GM12878 (cell line): ENCODE data around the gene VSTM4. TPM values are rescaled to one million over a fixed set of nuclear protein-coding genes. Genes with fewer than 3 reads are reported as not detected.

Experiments used
- ATAC-seq: fragments of 200-7000 bp; cut with Tn5 transposase; 3 replicates; pipeline ENCODE4 v1.9.1; 2020; ENCODE audit warnings: mild to moderate bottlenecking, moderate library complexity
- BruUV-seq: library from RNA; stranded (reverse); fragments of 400-500 nt; replicated peaks from 2 replicates; lab custom pipeline; 2021; lab: Mats Ljungman, UMichigan
- CTCF ChIA-PET: fragments of 300-600 bp; sonication (Branson Sonifier 250); formaldehyde crosslinking; extraction: SDS; loops from one replicate; lab custom pipeline; 2021; ENCODE audit warnings: inconsistent platforms; lab: Yijun Ruan, JAX
- POLR2A ChIA-PET: fragments of 350-600 bp; formaldehyde crosslinking; extraction: SDS; loops from one replicate; lab custom pipeline; 2021; ENCODE audit warnings: inconsistent platforms; lab: Charles Lee
- RAD21 ChIA-PET: fragments of 300-600 bp; sonication (Branson Sonifier 250); formaldehyde crosslinking; loops from one replicate; lab custom pipeline; 2023; ENCODE audit warnings: antibody characterized with exemption; ENCODE audit not compliant: unreplicated experiment; lab: Charles Lee
- SMC1A ChIA-PET: fragments of 300-600 bp; sonication (Branson Sonifier 250); formaldehyde crosslinking; loops from one replicate; lab custom pipeline; 2023; ENCODE audit not compliant: unreplicated experiment, uncharacterized antibody; lab: Charles Lee
- DNase-seq: peaks from one replicate; pipeline ENCODE4 v3.0.0-alpha.2; 2011; ENCODE audit warnings: low read depth, low spot score
- FAIRE-seq: peaks from 3 replicates; lab custom pipeline; 2011; peaks lifted over from hg19 to GRCh38; lab: Jason Lieb, UNC
- H2AFZ ChIP-seq: 2 replicates; pipeline ENCODE4 v1.6.0; 2011; ENCODE audit warnings: low read depth, low read length, control low read depth; ENCODE audit not compliant: control insufficient read depth
- H3K27ac ChIP-seq: 2 replicates; pipeline ENCODE4 v1.5.1; 2011; ENCODE audit warnings: control low read depth; ENCODE audit not compliant: control insufficient read depth, insufficient read depth
- H3K27me3 ChIP-seq, 2 experiments: replicated peaks in 1 of 2; 2 replicates each; pipeline versions ENCODE4 v1.6.0 to v1.6.1; 2011; ENCODE audit warnings: low read length in 1 of 2; ENCODE audit not compliant: control insufficient read depth in 2 of 2, insufficient read depth in 2 of 2
- H3K36me3 ChIP-seq, 2 experiments: 2 replicates each; pipeline ENCODE4 v1.5.1; 2011; ENCODE audit warnings: low read length in 1 of 2; ENCODE audit not compliant: control insufficient read depth in 2 of 2, insufficient read depth in 2 of 2
- H3K4me1 ChIP-seq: 2 replicates; pipeline ENCODE4 v1.6.1; 2011; ENCODE audit warnings: mild to moderate bottlenecking, low read length, moderate library complexity, mixed read lengths; ENCODE audit not compliant: control insufficient read depth, insufficient read depth
- H3K4me2 ChIP-seq: 2 replicates; pipeline ENCODE4 v1.6.0; 2011; ENCODE audit warnings: control low read depth; ENCODE audit not compliant: control insufficient read depth, insufficient read depth
- H3K4me3 ChIP-seq: fragments of 200-600 bp; sonication (generic); 2 replicates; pipeline ENCODE4 v1.5.1; 2016
- H3K79me2 ChIP-seq: 2 replicates; pipeline ENCODE4 v1.6.0; 2011; ENCODE audit warnings: low read length; ENCODE audit not compliant: control insufficient read depth, insufficient read depth
- H3K9ac ChIP-seq: 2 replicates; pipeline ENCODE4 v1.8.0; 2011; ENCODE audit warnings: low read length, control low read depth, mixed read lengths; ENCODE audit not compliant: control insufficient read depth, insufficient read depth
- H3K9me3 ChIP-seq: replicated peaks from 3 replicates; pipeline ENCODE4 v1.5.1; 2011; ENCODE audit warnings: mild to moderate bottlenecking, low read length; ENCODE audit not compliant: control insufficient read depth, insufficient read depth
- H4K20me1 ChIP-seq: 2 replicates; pipeline ENCODE4 v1.6.0; 2011; ENCODE audit not compliant: control insufficient read depth, insufficient read depth
- CREB1 ChIP-seq: IDR thresholded peaks from 2 replicates; pipeline ENCODE4 v1.6.1; 2012; ENCODE audit warnings: low read depth, mild to moderate bottlenecking, inconsistent platforms
- DPF2 ChIP-seq: fragments of 450-650 bp; IDR thresholded peaks from 2 replicates; pipeline ENCODE4 v1.6.1; 2017; ENCODE audit warnings: mild to moderate bottlenecking
- E2F4 ChIP-seq: IDR thresholded peaks from 2 replicates; pipeline ENCODE4 v1.6.1; 2012; ENCODE audit warnings: low read depth, low read length, improper control_type of control experiment
- GABPA ChIP-seq: IDR thresholded peaks from 2 replicates; pipeline ENCODE4 v1.6.1; 2014; ENCODE audit warnings: antibody characterized with exemption, low read depth, mild to moderate bottlenecking, inconsistent platforms
- IKZF1 ChIP-seq: fragments of 450-650 bp; conservative IDR thresholded peaks from 2 replicates; pipeline ENCODE4 v1.6.1; 2017; ENCODE audit warnings: antibody characterized with exemption, mild to moderate bottlenecking
- KLF5 ChIP-seq: fragments of 450-650 bp; IDR thresholded peaks from 2 replicates; pipeline ENCODE4 v1.6.1; 2014; ENCODE audit warnings: mild to moderate bottlenecking; ENCODE audit not compliant: partially characterized antibody
- PAX8 ChIP-seq: fragments of 450-650 bp; IDR thresholded peaks from 2 replicates; pipeline ENCODE4 v1.6.1; 2017; ENCODE audit warnings: mild to moderate bottlenecking, moderate library complexity
- SMC3 ChIP-seq: IDR thresholded peaks from 2 replicates; pipeline ENCODE4 v1.6.1; 2011; ENCODE audit warnings: low read length, improper control_type of control experiment, borderline replicate concordance
- SP1 ChIP-seq: IDR thresholded peaks from one replicate; pipeline ENCODE4 v1.6.1; 2011; ENCODE audit warnings: low read depth, low read length
- STAT1 ChIP-seq: fragments of 450-650 bp; conservative IDR thresholded peaks from 2 replicates; pipeline ENCODE4 v1.6.1; 2014; ENCODE audit warnings: antibody characterized with exemption, mild to moderate bottlenecking
- TCF12 ChIP-seq: IDR thresholded peaks from 2 replicates; pipeline ENCODE4 v1.6.1; 2011; ENCODE audit warnings: low read depth, mild to moderate bottlenecking, low read length
- USF2 ChIP-seq: IDR thresholded peaks from 2 replicates; pipeline ENCODE4 v1.6.1; 2011; ENCODE audit warnings: low read depth, low read length, improper control_type of control experiment, borderline replicate concordance
- WGBS: methylation state at CpG from one replicate; pipeline ENCODE4 v1.1.6; 2016; ENCODE audit warnings: low lambda C conversion rate; ENCODE audit not compliant: insufficient replicate concordance, insufficient coverage; ENCODE audit errors: missing lambda C conversion rate; 5-methylcytosine and 5-hydroxymethylcytosine counted together
- in situ Hi-C: fragments of 300-500 bp; cut with MboI; formaldehyde crosslinking; loops from 9 replicates; pipeline ENCODE4 v1.14.3; 2018; ENCODE audit warnings: mixed read lengths
- intact Hi-C: fragments of 100-400 bp; cut with micrococcal nuclease; formaldehyde crosslinking; loops from one replicate; pipeline ENCODE4 v1.14.2; 2022; ENCODE audit not compliant: unreplicated experiment
- polyA plus RNA-seq, 11 experiments: library from polyadenylated mRNA; depleted of rRNA in 4 of 11; unstranded in 6 of 11; stranded (reverse) in 5 of 11; fragments of >200 nt; fragmentation: Nextera tagmentation in 4 of 11; fragmentation: Illumina TruSeq in 1 of 11; extraction: Ambion mirVana in 4 of 11; extraction: Trizol in 1 of 11; gene quantifications; 1 replicate in 1 of 11; 2 replicates in 10 of 11; pipeline versions ENCODE4 v1.2.1 to v1.2.3, GENCODE V29; 2011 to 2016; ENCODE audit warnings: inconsistent platforms in 2 of 11, missing spikeins in 2 of 11, low read depth in 1 of 11
- total RNA-seq, 4 experiments: library from RNA; depleted of rRNA in 3 of 4; stranded (reverse); fragments of >200 nt in 3 of 4; fragmentation: Illumina TruSeq in 1 of 4; extraction: Trizol in 1 of 4; gene quantifications; 2 replicates each; pipeline versions ENCODE4 v1.2.1 to v1.2.3, GENCODE V29; 2013 to 2021
- TF ChIP-seq, protein P1 (sequence below): fragments of 450-650 bp; IDR thresholded peaks from 2 replicates; pipeline ENCODE4 v1.6.1; 2018; ENCODE audit warnings: mild to moderate bottlenecking, low read depth, moderate library complexity; ENCODE audit not compliant: partially characterized antibody
- TF ChIP-seq, protein P2 (sequence below): fragments of 450-650 bp; formaldehyde crosslinking; IDR thresholded peaks from 2 replicates; pipeline ENCODE4 v1.4.0; 2022; ENCODE audit warnings: mild to moderate bottlenecking, moderate library complexity

VSTM4 gene
- total and polyA plus RNA-seq, 10 of the 15 experiments (the other 5 are each of a cell fraction or from before 2014, with no cell fraction given) = 0.01 to 0.14 (median 0.02) TPM; not detected in 7

DNA sequence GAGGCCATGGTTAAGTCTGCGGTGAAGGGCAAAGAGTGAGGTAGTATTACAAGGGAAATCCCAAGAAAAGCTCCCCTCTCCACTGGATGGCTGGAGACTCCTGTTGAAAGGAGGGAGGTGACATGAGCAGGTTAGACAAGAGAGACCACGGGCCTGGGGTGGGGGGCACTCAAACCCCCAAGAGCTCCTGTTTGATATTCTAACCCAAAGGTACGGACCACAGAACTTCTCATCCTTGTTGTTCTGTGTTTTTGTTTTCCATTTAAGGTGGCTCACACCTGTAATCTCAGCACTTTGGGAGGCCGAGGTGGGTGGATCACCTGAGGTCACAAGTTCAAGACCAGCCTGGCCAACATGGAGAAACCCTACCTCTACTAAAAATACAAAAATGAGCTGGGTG is 11.6 kb downstream of the VSTM4 start:
- Histone ChIP-seq H2AFZ (no peak overlapping the region), H3K27ac (no peak overlapping the region)
- TF ChIP-seq PAX8 = no peak
- TF ChIP-seq KLF5 = no peak
- TF ChIP-seq, protein P1, sequence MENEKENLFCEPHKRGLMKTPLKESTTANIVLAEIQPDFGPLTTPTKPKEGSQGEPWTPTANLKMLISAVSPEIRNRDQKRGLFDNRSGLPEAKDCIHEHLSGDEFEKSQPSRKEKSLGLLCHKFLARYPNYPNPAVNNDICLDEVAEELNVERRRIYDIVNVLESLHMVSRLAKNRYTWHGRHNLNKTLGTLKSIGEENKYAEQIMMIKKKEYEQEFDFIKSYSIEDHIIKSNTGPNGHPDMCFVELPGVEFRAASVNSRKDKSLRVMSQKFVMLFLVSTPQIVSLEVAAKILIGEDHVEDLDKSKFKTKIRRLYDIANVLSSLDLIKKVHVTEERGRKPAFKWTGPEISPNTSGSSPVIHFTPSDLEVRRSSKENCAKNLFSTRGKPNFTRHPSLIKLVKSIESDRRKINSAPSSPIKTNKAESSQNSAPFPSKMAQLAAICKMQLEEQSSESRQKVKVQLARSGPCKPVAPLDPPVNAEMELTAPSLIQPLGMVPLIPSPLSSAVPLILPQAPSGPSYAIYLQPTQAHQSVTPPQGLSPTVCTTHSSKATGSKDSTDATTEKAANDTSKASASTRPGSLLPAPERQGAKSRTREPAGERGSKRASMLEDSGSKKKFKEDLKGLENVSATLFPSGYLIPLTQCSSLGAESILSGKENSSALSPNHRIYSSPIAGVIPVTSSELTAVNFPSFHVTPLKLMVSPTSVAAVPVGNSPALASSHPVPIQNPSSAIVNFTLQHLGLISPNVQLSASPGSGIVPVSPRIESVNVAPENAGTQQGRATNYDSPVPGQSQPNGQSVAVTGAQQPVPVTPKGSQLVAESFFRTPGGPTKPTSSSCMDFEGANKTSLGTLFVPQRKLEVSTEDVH = no peak
- TF ChIP-seq SP1 = no peak
- TF ChIP-seq GABPA = no peak
- no peak for TF ChIP-seq USF2
- no peak for TF ChIP-seq CREB1
- no peak for TF ChIP-seq IKZF1
- no peak for TF ChIP-seq DPF2
- TF ChIP-seq STAT1 = no peak
- no peak for TF ChIP-seq SMC3
- TF ChIP-seq TCF12 = no peak
- no peak for TF ChIP-seq E2F4
- TF ChIP-seq, protein P2, sequence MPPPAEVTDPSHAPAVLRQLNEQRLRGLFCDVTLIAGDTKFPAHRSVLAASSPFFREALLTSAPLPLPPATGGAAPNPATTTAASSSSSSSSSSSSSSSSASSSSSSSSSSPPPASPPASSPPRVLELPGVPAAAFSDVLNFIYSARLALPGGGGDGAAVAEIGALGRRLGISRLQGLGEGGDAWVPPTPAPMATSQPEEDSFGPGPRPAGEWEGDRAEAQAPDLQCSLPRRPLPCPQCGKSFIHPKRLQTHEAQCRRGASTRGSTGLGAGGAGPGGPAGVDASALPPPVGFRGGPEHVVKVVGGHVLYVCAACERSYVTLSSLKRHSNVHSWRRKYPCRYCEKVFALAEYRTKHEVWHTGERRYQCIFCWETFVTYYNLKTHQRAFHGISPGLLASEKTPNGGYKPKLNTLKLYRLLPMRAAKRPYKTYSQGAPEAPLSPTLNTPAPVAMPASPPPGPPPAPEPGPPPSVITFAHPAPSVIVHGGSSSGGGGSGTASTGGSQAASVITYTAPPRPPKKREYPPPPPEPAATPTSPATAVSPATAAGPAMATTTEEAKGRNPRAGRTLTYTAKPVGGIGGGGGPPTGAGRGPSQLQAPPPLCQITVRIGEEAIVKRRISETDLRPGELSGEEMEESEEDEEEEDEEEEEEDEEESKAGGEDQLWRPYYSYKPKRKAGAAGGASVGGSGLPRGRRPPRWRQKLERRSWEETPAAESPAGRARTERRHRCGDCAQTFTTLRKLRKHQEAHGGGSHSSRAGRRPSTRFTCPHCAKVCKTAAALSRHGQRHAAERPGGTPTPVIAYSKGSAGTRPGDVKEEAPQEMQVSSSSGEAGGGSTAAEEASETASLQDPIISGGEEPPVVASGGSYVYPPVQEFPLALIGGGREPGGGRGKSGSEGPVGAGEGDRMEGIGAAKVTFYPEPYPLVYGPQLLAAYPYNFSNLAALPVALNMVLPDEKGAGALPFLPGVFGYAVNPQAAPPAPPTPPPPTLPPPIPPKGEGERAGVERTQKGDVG (CRISPR knock-in tag) = no peak
- TF ChIP-seq, all 136 proteins: peak for 0
- Histone ChIP-seq H4K20me1 (no peaks in the 10 kb centered on the region), H3K27me3 (no peaks in the 10 kb centered on the region), H3K36me3 (no peaks in the 10 kb centered on the region), H3K79me2 (no peaks in the 10 kb centered on the region), H3K4me1 (no peaks in the 10 kb centered on the region), H3K4me3 (no peak overlapping the region), H3K4me2 (no peak overlapping the region), H3K9me3 (no peaks in the 10 kb centered on the region), H3K9ac (no peak overlapping the region)
- in situ Hi-C loops (no loop called here), intact Hi-C loops (no loop called here)
- ChIA-PET CTCF (no interaction called here), RAD21 (interaction anchor here (1.2 kb wide), 1 partner anchor 51 kb away, joined by 3 read pairs; no protein-coding TSS in a partner anchor), SMC1A (no interaction called here), POLR2A (no interaction called here)
- ATAC-seq = no peak
- 38% methylated on average over 4 of the region's 4 CpGs for WGBS
- no peak for DNase-seq
- FAIRE-seq = no peak
- BruUV-seq = no TSS peak
